A673 (cell line): Measurements from ENCODE around the gene SREBF1.

Source experiments
- CTCF ChIP-seq: fragments of 300-800, 200-600 bp; sonication (generic); conservative IDR thresholded peaks from 2 replicates; pipeline ENCODE4 v1.5.1; 2017; ENCODE audit warnings: low read depth, mild to moderate bottlenecking, antibody characterized with exemption, low read length, moderate library complexity, mixed read lengths
- EZH2 ChIP-seq: fragments of 200-600 bp; sonication (generic); IDR thresholded peaks from 2 replicates; pipeline ENCODE4 v1.6.1; 2017; ENCODE audit warnings: borderline replicate concordance, low read depth, mild to moderate bottlenecking, mixed read lengths, antibody characterized with exemption, low read length; ENCODE audit not compliant: poor library complexity, severe bottlenecking

GRCh38 chr17:17813725-17814095 lies 23.1 kb downstream of the SREBF1 start:
- TF ChIP-seq CTCF, result no peak
- no peak for TF ChIP-seq EZH2
